GM13977 (cell line): ENCODE measurements around the gene PPM1H.

Experiments used
- DNase-seq: peaks from one replicate; pipeline ENCODE4 v3.0.0; 2012; ENCODE audit warnings: low spot score
- in situ Hi-C: fragments of 300-500 bp; cut with MboI; formaldehyde crosslinking; loops from one replicate; pipeline ENCODE4 v1.12.0; 2022; ENCODE audit warnings: low sequenced_read_pairs, low pct_unique_long_range_greater_than_20kb, mixed read lengths, inconsistent platforms; ENCODE audit not compliant: unreplicated experiment
- TF ChIP-seq, protein P1 (sequence below): IDR thresholded peaks from 2 replicates; pipeline ENCODE4 v1.5.1; 2012; ENCODE audit warnings: mild to moderate bottlenecking, control low read depth; ENCODE audit not compliant: insufficient read depth; ENCODE audit errors: extremely low read depth, missing control alignments

Gene PPM1H

DNA sequence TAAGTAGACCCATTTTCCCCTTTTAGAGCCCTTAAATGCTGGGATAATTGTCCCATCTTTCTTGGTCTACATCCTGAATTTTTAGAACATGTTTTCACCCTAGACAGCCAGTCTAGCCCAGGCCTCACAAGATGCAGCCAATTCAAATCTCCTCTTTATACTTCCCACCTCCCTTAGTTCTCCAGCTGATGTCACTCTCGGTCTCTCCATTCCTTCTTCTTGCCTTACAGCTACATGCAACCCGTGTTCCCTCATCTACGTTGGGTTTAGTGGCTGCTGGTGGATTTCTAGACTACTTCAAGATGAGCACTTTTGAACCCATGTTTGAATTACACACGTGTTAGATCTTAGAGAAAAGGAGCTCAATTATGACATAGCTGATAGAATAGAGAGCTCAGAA is 132.0 kb downstream of the PPM1H start:
- DNase-seq = no peak
- in situ Hi-C loops = loop anchor here (25.0 kb wide), 1 partner anchor 541 kb away; the partner anchor contains the start of gene USP15
- TF ChIP-seq, protein P1, sequence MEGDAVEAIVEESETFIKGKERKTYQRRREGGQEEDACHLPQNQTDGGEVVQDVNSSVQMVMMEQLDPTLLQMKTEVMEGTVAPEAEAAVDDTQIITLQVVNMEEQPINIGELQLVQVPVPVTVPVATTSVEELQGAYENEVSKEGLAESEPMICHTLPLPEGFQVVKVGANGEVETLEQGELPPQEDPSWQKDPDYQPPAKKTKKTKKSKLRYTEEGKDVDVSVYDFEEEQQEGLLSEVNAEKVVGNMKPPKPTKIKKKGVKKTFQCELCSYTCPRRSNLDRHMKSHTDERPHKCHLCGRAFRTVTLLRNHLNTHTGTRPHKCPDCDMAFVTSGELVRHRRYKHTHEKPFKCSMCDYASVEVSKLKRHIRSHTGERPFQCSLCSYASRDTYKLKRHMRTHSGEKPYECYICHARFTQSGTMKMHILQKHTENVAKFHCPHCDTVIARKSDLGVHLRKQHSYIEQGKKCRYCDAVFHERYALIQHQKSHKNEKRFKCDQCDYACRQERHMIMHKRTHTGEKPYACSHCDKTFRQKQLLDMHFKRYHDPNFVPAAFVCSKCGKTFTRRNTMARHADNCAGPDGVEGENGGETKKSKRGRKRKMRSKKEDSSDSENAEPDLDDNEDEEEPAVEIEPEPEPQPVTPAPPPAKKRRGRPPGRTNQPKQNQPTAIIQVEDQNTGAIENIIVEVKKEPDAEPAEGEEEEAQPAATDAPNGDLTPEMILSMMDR = no peak

DNA sequence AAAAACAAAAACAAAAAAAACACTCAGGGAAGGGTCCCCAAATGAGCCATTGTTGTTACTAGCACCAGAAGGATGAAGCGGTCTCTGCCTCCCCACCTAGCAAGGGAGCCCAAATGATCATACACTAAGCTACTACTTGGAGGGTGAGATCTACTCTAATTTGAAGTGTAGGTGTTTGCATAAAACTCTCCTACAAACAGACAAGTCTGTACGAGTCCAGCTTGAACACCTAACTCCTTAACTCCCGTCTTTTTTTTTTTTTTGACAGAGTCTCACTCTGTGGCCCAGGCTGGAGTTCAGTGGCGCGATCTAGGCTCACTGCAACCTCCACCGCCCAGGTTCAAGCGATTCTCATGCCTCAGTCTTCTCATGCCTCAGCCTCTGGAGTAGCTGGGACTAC is 132.6 kb downstream of the PPM1H start:
- in situ Hi-C loops = loop anchor here (25.0 kb wide), 1 partner anchor 540 kb away; the partner anchor contains the start of gene USP15
- TF ChIP-seq, protein P1 = no peak
- no peak for DNase-seq

DNA sequence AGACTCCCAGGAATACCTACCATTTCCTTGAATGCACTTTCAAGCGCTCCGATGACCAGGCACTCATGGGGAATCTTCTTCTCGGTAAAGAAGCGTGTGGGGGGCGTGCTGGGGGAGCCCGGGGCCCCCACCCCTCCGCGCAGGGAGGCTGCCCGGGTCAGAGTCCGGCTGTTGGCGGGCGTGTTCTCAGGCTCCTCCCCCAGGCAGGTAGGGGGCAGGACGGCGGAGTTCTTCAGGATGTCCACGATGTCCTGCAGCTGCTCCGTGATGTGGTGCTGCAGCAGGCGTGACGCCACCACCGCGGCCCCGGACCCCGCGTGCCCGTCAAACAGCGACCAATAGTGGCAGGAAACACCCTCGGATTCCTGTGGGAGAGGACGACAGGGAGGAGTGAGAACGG is 133.2 kb downstream of the PPM1H start:
- TF ChIP-seq, protein P1 = no peak
- no peak for DNase-seq
- in situ Hi-C loops = loop anchor here (25.0 kb wide), 1 partner anchor 539 kb away; the partner anchor contains the start of gene USP15

DNA sequence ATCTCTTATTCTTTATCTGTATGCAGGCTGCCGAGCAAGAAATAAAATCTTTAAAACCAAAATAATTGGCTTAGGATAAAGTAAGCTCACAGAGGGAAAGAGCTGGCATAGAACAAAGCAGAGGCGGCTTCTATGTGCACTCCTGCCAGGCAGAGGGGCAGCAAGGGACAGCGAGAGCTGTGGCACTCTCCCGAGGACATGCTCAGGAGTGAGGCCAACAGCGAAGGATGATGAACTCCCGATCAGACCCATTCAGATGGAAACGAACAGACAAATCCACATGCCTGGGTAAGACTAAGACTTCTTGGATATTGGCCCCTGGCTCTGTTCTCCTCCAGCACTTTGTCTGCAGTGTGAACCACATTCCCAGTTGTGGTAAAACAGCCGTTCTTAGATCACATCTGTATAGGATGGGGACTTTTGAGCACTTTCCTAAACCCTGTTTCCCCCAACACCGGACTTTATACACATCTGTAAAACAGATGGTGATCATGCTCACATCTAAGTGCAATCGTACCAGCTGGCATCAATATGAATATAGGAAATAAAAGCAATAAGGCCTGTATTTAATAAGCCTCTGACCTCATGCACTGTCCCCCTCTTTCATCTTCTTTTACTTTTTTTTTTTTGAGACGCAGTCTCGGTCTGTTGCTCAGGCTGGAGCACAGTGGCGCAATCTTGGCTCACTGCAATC is 134.1 kb downstream of the PPM1H start:
- DNase-seq = no peak
- TF ChIP-seq, protein P1 = no peak
- in situ Hi-C loops = loop anchor here (25.0 kb wide), 1 partner anchor 539 kb away; the partner anchor contains the start of gene USP15

DNA sequence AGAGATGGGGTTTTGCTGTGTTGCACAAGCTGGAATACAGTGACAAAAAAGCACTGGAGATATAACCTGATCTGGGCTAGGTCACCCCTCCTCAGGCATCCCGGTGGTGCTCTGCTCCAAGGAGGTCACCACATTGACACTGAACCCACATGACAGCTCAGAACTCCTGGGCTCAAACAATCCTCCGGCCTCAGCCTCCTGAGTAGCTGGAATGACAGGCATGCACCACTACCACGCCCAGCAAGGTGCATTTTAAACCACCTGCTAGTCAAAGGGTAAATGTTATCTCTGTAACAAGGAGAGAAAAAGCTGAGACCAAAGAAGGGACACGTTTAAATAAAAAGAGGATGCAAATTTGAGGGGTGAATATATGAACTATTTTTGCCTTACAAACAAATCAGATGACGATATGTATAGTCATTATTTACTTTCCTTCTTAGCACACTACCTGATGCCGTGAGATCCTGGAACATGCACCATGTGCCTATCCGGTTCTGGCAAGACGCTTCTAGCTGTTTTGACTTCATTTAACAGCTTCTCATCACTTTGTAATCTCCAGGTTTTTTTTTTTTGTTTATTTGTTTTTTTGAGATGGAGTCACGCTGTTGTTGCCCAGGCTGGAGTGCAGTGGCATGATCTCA is 135.1 kb downstream of the PPM1H start:
- in situ Hi-C loops = loop anchor here (10.0 to 25.0 kb wide), 2 partner anchors 365 to 538 kb away; partner anchors contain the start of gene USP15
- peak; percentile 48 for DNase-seq
- TF ChIP-seq, protein P1 = no peak

DNA sequence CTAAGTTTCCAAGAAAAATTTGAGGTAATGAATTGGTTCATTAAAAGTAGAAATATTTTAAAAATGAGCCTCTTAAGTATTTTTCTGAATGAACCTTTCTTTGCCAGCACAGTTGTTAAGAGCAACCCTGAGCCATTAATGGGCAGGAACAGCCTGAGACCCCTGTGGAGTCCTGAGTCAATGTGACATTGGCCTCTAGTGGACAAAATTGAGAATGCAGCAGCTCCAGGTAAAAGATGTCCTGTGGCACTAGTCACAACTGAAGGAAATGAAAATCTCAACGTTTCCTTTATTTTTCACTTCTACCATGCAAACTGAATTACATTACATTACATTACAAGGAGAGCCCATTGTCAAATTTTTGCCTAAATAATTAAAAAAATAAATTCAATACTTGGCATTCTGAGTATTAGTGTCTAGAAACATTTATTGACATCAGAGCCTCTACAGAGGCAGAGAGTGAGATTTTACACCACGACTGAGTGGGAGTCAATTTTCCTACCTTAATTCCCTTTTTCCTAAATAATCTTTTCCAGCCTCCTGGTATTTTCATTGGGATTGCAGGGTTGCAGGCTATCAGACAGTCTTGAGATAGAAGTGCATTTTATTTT is 135.7 kb downstream of the PPM1H start:
- TF ChIP-seq, protein P1 = peak; percentile 93
- in situ Hi-C loops = loop anchor here (10.0 kb wide), 1 partner anchor 364 kb away; no protein-coding TSS in a partner anchor

More for the DNA sequence above, 135.7 kb downstream of the PPM1H start:
- peak; percentile 78 for DNase-seq
